GM23338 (cell line): Measurements from ENCODE around the gene ROR1. TPM values are rescaled to one million over a fixed set of nuclear protein-coding genes. Genes with fewer than 3 reads are reported as not detected.
A peak's percentile ranks its signal among the peaks of the same experiment; 100 is the strongest.

Experiments used
- ATAC-seq: fragments of 200-7000 bp; cut with Tn5 transposase; 3 replicates; pipeline ENCODE4 v1.9.1; 2020
- DNase-seq: peaks from one replicate; pipeline ENCODE4 v3.0.0-alpha.2; 2015; ENCODE audit warnings: low spot score
- H2AFZ ChIP-seq: fragments of 200-600 bp; sonication (generic); 2 replicates; pipeline ENCODE4 v1.8.0; 2016; ENCODE audit warnings: antibody characterized with exemption, mild to moderate bottlenecking, moderate library complexity
- H3F3A ChIP-seq: fragments of 200-600 bp; sonication (generic); replicated peaks from 2 replicates; pipeline ENCODE4 v1.8.0; 2017; ENCODE audit warnings: antibody characterized with exemption, mixed run types, low read depth
- H3K27ac ChIP-seq: fragments of 200-600 bp; sonication (generic); 2 replicates; pipeline ENCODE4 v1.6.1; 2016; ENCODE audit warnings: low read depth
- H3K27me3 ChIP-seq: fragments of 200-600 bp; sonication (generic); 2 replicates; pipeline ENCODE4 v1.8.0; 2016; ENCODE audit warnings: mild to moderate bottlenecking, mixed run types, moderate library complexity; ENCODE audit not compliant: insufficient read depth
- H3K36me3 ChIP-seq: fragments of 200-600 bp; sonication (generic); 2 replicates; pipeline ENCODE4 v1.8.0; 2016; ENCODE audit warnings: mild to moderate bottlenecking; ENCODE audit not compliant: insufficient read depth
- H3K4me1 ChIP-seq: fragments of 200-600 bp; sonication (generic); 2 replicates; pipeline ENCODE4 v1.8.0; 2016; ENCODE audit warnings: mild to moderate bottlenecking, moderate library complexity; ENCODE audit not compliant: insufficient read depth
- H3K4me2 ChIP-seq: fragments of 200-600 bp; sonication (generic); 2 replicates; pipeline ENCODE4 v1.7.1; 2017; ENCODE audit warnings: mixed run types
- H3K4me3 ChIP-seq: fragments of 200-600 bp; sonication (generic); 2 replicates; pipeline ENCODE4 v1.6.1; 2016; ENCODE audit warnings: mixed run types
- H3K79me2 ChIP-seq: fragments of 200-600 bp; sonication (generic); replicated peaks from 2 replicates; pipeline ENCODE4 v1.8.0; 2017; ENCODE audit warnings: mild to moderate bottlenecking; ENCODE audit not compliant: insufficient read depth
- H3K9me2 ChIP-seq: fragments of 200-600 bp; sonication (generic); 2 replicates; pipeline ENCODE4 v1.8.0; 2017; ENCODE audit not compliant: insufficient read depth
- H4K20me1 ChIP-seq: fragments of 200-600 bp; sonication (generic); replicated peaks from 2 replicates; pipeline ENCODE4 v1.8.0; 2017; ENCODE audit warnings: mild to moderate bottlenecking; ENCODE audit not compliant: insufficient read depth
- H3K27ac Mint-ChIP-seq: 2 replicates; pipeline ENCODE4 v1.8.0; 2020; ENCODE audit warnings: inconsistent platforms, mild to moderate bottlenecking, moderate library complexity, mixed read lengths
- H3K27me3 Mint-ChIP-seq: 3 replicates; pipeline ENCODE4 v1.8.0; 2022; ENCODE audit warnings: low read depth, mild to moderate bottlenecking, moderate library complexity, mixed read lengths, inconsistent platforms; ENCODE audit not compliant: insufficient read depth, poor library complexity
- H3K36me3 Mint-ChIP-seq: 3 replicates; pipeline ENCODE4 v1.8.0; 2021; ENCODE audit warnings: low read depth, mild to moderate bottlenecking, inconsistent platforms, moderate library complexity, mixed read lengths
- H3K4me1 Mint-ChIP-seq: 3 replicates; pipeline ENCODE4 v1.8.0; 2020; ENCODE audit warnings: mild to moderate bottlenecking, inconsistent platforms, mixed read lengths
- H3K4me3 Mint-ChIP-seq: 3 replicates; pipeline ENCODE4 v1.8.0; 2021; ENCODE audit warnings: moderate library complexity, mild to moderate bottlenecking, inconsistent platforms, mixed read lengths
- H3K9me3 Mint-ChIP-seq: 3 replicates; pipeline ENCODE4 v1.8.0; 2020; ENCODE audit warnings: moderate library complexity, mild to moderate bottlenecking, inconsistent platforms, mixed read lengths
- CREB1 ChIP-seq: fragments of 250-450 bp; sonication (Bioruptor Pico); IDR thresholded peaks from 2 replicates; pipeline ENCODE4 v1.5.0; 2020; ENCODE audit warnings: low read depth, mild to moderate bottlenecking, moderate library complexity
- ETS1 ChIP-seq: IDR thresholded peaks from 2 replicates; pipeline ENCODE4 v1.6.1; 2016; ENCODE audit warnings: antibody characterized with exemption
- EZH2 ChIP-seq: fragments of 200-600 bp; sonication (generic); IDR thresholded peaks from one replicate; pipeline ENCODE4 v1.8.0; 2017; ENCODE audit warnings: antibody characterized with exemption, mild to moderate bottlenecking, low read depth; ENCODE audit not compliant: unreplicated experiment
- EZH2phosphoT487 ChIP-seq: fragments of 200-600 bp; sonication (generic); IDR thresholded peaks from one replicate; pipeline ENCODE4 v1.8.1; 2018; ENCODE audit warnings: antibody characterized with exemption; ENCODE audit not compliant: unreplicated experiment
- JUNB ChIP-seq: IDR thresholded peaks from one replicate; pipeline ENCODE4 v1.6.1; 2016; ENCODE audit warnings: antibody characterized with exemption; ENCODE audit not compliant: unreplicated experiment
- NANOG ChIP-seq: IDR thresholded peaks from 2 replicates; pipeline ENCODE4 v1.6.1; 2016; ENCODE audit warnings: antibody characterized with exemption, borderline replicate concordance
- POLR2AphosphoS5 ChIP-seq: IDR thresholded peaks from 2 replicates; pipeline ENCODE4 v1.6.1; 2016; ENCODE audit warnings: antibody characterized with exemption, low read depth
- REST ChIP-seq: IDR thresholded peaks from one replicate; pipeline ENCODE4 v1.6.1; 2018; ENCODE audit warnings: antibody characterized with exemption; ENCODE audit not compliant: unreplicated experiment
- STAT1 ChIP-seq: IDR thresholded peaks from one replicate; pipeline ENCODE4 v1.6.1; 2016; ENCODE audit warnings: antibody characterized with exemption; ENCODE audit not compliant: unreplicated experiment
- ZNF114 ChIP-seq: fragments of 250-450 bp; sonication (Bioruptor Pico); IDR thresholded peaks from 2 replicates; pipeline ENCODE4 v1.5.0; 2020; ENCODE audit warnings: mild to moderate bottlenecking, moderate library complexity
- polyA plus RNA-seq: library from polyadenylated mRNA; unstranded; fragments of >200 nt; fragmentation: Nextera tagmentation; extraction: Ambion mirVana; gene quantifications from 2 replicates; pipeline ENCODE4 v1.2.1, GENCODE V29; 2016
- total RNA-seq: library from RNA; depleted of rRNA; stranded (reverse); fragments of >200 nt; shearing (Covaris generic); gene quantifications from 2 replicates; pipeline ENCODE4 v1.2.3, GENCODE V29; 2014
- TF ChIP-seq, protein P1 (sequence below), 2 experiments: fragments of 200-600 bp in 1 of 2; sonication (generic) in 1 of 2; conservative IDR thresholded peaks; 2 replicates each; pipeline versions ENCODE4 v1.5.1 to v1.6.1; 2016 to 2017; ENCODE audit warnings: antibody characterized with exemption in 2 of 2, low read depth in 2 of 2, mild to moderate bottlenecking in 2 of 2, moderate library complexity in 1 of 2
- TF ChIP-seq, protein P2 (sequence below): fragments of 250-450 bp; sonication (Bioruptor Pico); IDR thresholded peaks from 2 replicates; pipeline ENCODE4 v1.5.0; 2020; ENCODE audit warnings: mild to moderate bottlenecking, moderate library complexity

Gene ROR1
- total and polyA plus RNA-seq, 2 experiments from 2014 or later: 59.7 to 96.0 TPM

DNA sequence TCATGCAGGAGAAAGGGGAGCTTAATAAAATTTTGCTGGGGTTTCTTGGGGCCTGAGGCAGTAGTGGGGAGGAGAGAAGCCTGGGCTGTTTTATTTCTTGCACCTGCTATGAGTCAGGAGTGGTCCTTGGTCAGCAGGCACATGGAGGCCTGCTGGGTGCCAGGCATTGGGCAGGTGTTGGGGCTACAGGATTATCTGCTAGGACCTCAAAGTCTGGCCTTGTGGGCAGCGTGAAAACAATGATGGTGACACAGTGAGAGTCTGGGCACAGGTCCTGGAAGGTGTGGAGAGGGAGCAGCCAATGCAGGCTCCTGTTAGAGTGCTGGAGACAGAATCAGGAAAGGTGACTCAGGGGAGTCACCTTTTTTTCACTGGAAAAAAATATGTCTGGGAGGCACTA, 17.2 kb downstream of the ROR1 start:
- Mint-ChIP-seq H3K27ac (peak overlapping the region; percentile 97), H3K4me1 (peaks cover 94% of the 10 kb centered on the region), H3K9me3 (no peaks in the 10 kb centered on the region; the same call in 2 of the 3 replicates), H3K36me3 (peaks cover 22% of the 10 kb centered on the region), H3K4me3 (peak overlapping the region; percentile 45), H3K27me3 (peaks cover 18% of the 10 kb centered on the region)
- DNase-seq: no peak
- H4K20me1 ChIP-seq: no peaks in the 10 kb centered on the region
- H3K36me3 ChIP-seq: no peaks in the 10 kb centered on the region
- H3K4me1 ChIP-seq: peaks cover 99% of the 10 kb centered on the region
- H3K27me3 ChIP-seq: no peaks in the 10 kb centered on the region
- peaks cover 21% of the 10 kb centered on the region for H3F3A ChIP-seq
- H3K4me3 ChIP-seq: peak overlapping the region; percentile 36; the same call in 1 of the 2 replicates
- peak; percentile 17 for ATAC-seq
- no peak overlapping the region for H2AFZ ChIP-seq
- H3K79me2 ChIP-seq: peaks cover 98% of the 10 kb centered on the region
- H3K27ac ChIP-seq: peak overlapping the region; percentile 87
- H3K4me2 ChIP-seq: peak overlapping the region; percentile 73
- TF ChIP-seq CREB1 (no peak), NANOG (no peak), EZH2 (no peak), ETS1 (no peak), POLR2AphosphoS5 (no peak), EZH2phosphoT487 (no peak), JUNB (no peak), REST (no peak), STAT1 (no peak), ZNF114 (CRISPR knock-in tag) (no peak)
- TF ChIP-seq, protein P1, sequence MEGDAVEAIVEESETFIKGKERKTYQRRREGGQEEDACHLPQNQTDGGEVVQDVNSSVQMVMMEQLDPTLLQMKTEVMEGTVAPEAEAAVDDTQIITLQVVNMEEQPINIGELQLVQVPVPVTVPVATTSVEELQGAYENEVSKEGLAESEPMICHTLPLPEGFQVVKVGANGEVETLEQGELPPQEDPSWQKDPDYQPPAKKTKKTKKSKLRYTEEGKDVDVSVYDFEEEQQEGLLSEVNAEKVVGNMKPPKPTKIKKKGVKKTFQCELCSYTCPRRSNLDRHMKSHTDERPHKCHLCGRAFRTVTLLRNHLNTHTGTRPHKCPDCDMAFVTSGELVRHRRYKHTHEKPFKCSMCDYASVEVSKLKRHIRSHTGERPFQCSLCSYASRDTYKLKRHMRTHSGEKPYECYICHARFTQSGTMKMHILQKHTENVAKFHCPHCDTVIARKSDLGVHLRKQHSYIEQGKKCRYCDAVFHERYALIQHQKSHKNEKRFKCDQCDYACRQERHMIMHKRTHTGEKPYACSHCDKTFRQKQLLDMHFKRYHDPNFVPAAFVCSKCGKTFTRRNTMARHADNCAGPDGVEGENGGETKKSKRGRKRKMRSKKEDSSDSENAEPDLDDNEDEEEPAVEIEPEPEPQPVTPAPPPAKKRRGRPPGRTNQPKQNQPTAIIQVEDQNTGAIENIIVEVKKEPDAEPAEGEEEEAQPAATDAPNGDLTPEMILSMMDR (conservative IDR thresholded peaks at IDR 0.05; ENCODE audit: low read depth in 2 of 2): no peak
- TF ChIP-seq, protein P2, sequence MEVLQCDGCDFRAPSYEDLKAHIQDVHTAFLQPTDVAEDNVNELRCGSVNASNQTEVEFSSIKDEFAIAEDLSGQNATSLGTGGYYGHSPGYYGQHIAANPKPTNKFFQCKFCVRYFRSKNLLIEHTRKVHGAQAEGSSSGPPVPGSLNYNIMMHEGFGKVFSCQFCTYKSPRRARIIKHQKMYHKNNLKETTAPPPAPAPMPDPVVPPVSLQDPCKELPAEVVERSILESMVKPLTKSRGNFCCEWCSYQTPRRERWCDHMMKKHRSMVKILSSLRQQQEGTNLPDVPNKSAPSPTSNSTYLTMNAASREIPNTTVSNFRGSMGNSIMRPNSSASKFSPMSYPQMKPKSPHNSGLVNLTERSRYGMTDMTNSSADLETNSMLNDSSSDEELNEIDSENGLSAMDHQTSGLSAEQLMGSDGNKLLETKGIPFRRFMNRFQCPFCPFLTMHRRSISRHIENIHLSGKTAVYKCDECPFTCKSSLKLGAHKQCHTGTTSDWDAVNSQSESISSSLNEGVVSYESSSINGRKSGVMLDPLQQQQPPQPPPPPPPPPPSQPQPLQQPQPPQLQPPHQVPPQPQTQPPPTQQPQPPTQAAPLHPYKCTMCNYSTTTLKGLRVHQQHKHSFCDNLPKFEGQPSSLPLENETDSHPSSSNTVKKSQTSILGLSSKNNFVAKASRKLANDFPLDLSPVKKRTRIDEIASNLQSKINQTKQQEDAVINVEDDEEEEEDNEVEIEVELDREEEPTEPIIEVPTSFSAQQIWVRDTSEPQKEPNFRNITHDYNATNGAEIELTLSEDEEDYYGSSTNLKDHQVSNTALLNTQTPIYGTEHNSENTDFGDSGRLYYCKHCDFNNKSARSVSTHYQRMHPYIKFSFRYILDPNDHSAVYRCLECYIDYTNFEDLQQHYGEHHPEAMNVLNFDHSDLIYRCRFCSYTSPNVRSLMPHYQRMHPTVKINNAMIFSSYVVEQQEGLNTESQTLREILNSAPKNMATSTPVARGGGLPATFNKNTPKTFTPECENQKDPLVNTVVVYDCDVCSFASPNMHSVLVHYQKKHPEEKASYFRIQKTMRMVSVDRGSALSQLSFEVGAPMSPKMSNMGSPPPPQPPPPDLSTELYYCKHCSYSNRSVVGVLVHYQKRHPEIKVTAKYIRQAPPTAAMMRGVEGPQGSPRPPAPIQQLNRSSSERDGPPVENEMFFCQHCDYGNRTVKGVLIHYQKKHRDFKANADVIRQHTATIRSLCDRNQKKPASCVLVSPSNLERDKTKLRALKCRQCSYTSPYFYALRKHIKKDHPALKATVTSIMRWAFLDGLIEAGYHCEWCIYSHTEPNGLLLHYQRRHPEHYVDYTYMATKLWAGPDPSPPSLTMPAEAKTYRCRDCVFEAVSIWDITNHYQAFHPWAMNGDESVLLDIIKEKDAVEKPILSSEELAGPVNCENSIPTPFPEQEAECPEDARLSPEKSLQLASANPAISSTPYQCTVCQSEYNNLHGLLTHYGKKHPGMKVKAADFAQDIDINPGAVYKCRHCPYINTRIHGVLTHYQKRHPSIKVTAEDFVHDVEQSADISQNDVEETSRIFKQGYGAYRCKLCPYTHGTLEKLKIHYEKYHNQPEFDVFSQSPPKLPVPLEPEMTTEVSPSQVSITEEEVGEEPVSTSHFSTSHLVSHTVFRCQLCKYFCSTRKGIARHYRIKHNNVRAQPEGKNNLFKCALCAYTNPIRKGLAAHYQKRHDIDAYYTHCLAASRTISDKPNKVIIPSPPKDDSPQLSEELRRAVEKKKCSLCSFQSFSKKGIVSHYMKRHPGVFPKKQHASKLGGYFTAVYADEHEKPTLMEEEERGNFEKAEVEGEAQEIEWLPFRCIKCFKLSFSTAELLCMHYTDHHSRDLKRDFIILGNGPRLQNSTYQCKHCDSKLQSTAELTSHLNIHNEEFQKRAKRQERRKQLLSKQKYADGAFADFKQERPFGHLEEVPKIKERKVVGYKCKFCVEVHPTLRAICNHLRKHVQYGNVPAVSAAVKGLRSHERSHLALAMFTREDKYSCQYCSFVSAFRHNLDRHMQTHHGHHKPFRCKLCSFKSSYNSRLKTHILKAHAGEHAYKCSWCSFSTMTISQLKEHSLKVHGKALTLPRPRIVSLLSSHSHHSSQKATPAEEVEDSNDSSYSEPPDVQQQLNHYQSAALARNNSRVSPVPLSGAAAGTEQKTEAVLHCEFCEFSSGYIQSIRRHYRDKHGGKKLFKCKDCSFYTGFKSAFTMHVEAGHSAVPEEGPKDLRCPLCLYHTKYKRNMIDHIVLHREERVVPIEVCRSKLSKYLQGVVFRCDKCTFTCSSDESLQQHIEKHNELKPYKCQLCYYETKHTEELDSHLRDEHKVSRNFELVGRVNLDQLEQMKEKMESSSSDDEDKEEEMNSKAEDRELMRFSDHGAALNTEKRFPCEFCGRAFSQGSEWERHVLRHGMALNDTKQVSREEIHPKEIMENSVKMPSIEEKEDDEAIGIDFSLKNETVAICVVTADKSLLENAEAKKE (CRISPR knock-in tag): no peak
- H3K9me2 ChIP-seq: no peaks in the 10 kb centered on the region
